ENCODE results near the gene CAMKK1. TPM values are rescaled to one million over a fixed set of nuclear protein-coding genes. Genes with fewer than 3 reads are reported as not detected.
A peak's percentile ranks its signal among the peaks of the same experiment; 100 is the strongest.

Gene CAMKK1
- total and polyA plus RNA-seq, 2 donors (not counting 3 experiments of a cell fraction or from before 2014, with no cell fraction given) = 4.5 to 6.1 TPM

- no peaks in the 10 kb centered on the region for H3K9me1 ChIP-seq (replicated peaks; ENCODE audit: control insufficient read depth, extremely low read depth, insufficient read depth, low read length)
- no peak for DNase-seq (ENCODE audit: low read depth, low spot score)
- H3K4me1 ChIP-seq (ENCODE audit: control insufficient read depth, extremely low read depth, insufficient read depth, low read length) = peaks cover 15% of the 10 kb centered on the region
- H2AFZ ChIP-seq (ENCODE audit: low read depth, low read length) = peak overlapping the region; percentile 2
- no peak overlapping the region for H3K27ac ChIP-seq (ENCODE audit: insufficient read depth, low read depth, low read length)
- no TSS peak for BruUV-seq (replicated peaks)
- H4K20me1 ChIP-seq (replicated peaks; ENCODE audit: control insufficient read depth, extremely low read depth, insufficient read depth, low read length) = no peaks in the 10 kb centered on the region
- CTCF ChIA-PET = interaction anchor here (0.6 to 5.0 kb wide), 47 partner anchors 10 to 302 kb away, joined by 3 to 84 read pairs (median 4); partner anchors contain the start of genes ATP2A3, CAMKK1 and NCBP3
- no peak for FAIRE-seq
- no peak overlapping the region for H3K9ac ChIP-seq (replicated peaks; ENCODE audit: extremely low read depth, insufficient read depth, low read length)
- no peaks in the 10 kb centered on the region for H3K9me3 ChIP-seq (replicated peaks; ENCODE audit: control insufficient read depth, insufficient read depth, low read length)
- intact Hi-C loops (cut with micrococcal nuclease) (loop anchor here (1.0 to 2.0 kb wide), 3 partner anchors 21 to 161 kb away; no protein-coding TSS in a partner anchor), dilution Hi-C loops (cut with MboI; ENCODE audit: extremely low pct_ligation_motif_present, low sequenced_read_pairs) (no loop called here)
- H3K36me3 ChIP-seq (ENCODE audit: control insufficient read depth in 2 of 2, extremely low read depth in 1 of 2, insufficient read depth in 2 of 2, low read length in 2 of 2) = no peaks in the 10 kb centered on the region
- H3K79me2 ChIP-seq (ENCODE audit: control insufficient read depth, insufficient read depth, low read length) = no peaks in the 10 kb centered on the region
- POLR2A ChIA-PET = interaction anchor here (0.6 kb wide), 1 partner anchor 145 kb away, joined by 3 read pairs; no protein-coding TSS in a partner anchor
- TF ChIP-seq CTCF (IDR thresholded peaks at IDR 0.05; ENCODE audit: extremely low read depth in 1 of 2, insufficient read depth in 1 of 2, low read depth in 1 of 2, low read length in 2 of 2) = no peak
- no peak for TF ChIP-seq MYC (IDR thresholded peaks at IDR 0.05; ENCODE audit: low read depth, low read length)
- no peak for TF ChIP-seq POLR2AphosphoS5 (IDR thresholded peaks at IDR 0.05; ENCODE audit: insufficient read depth, low read depth, low read length)
- TF ChIP-seq JUN (IDR thresholded peaks at IDR 0.05; ENCODE audit: borderline replicate concordance, insufficient read depth, insufficient read length, low read depth) = no peak
- TF ChIP-seq FOS (IDR thresholded peaks at IDR 0.05; ENCODE audit: borderline replicate concordance, insufficient read depth, low read length) = no peak
- TF ChIP-seq MAX (IDR thresholded peaks at IDR 0.05; ENCODE audit: insufficient read depth, insufficient read length) = no peak
- TF ChIP-seq POLR2A (IDR thresholded peaks at IDR 0.05; ENCODE audit: low read depth, low read length) = no peak
- TF ChIP-seq GATA2 (IDR thresholded peaks at IDR 0.05; ENCODE audit: insufficient read depth, insufficient read length, low read depth, low read length) = no peak
- TF ChIP-seq EZH2 (IDR thresholded peaks at IDR 0.05; ENCODE audit: borderline replicate concordance, low read depth, low read length, severe bottlenecking) = no peak
- no peaks in the 10 kb centered on the region for H3K27me3 ChIP-seq (ENCODE audit: control insufficient read depth in 2 of 2, insufficient read depth in 2 of 2, low read length in 2 of 2)
- H3K4me2 ChIP-seq (ENCODE audit: insufficient read depth, low read length) = no peak overlapping the region
- no peak overlapping the region for H3K4me3 ChIP-seq (replicated peaks in 1 of 3; ENCODE audit: insufficient read depth in 1 of 3, low read depth in 1 of 3, low read length in 3 of 3)
Measured at GRCh38 chr17:3914312-3914670, 21.4 kb upstream of the CAMKK1 start.

All from endothelial cell of umbilical vein (primary cell).